ENCODE measurements around the gene GRIP2. TPM values are rescaled to one million over a fixed set of nuclear protein-coding genes. Genes with fewer than 3 reads are reported as not detected.
"Not testable (repeated sequence)": the region's sequence is repeated elsewhere in the genome, so short reads cannot be mapped to it uniquely, and the experiment has no call there.

GRIP2 gene
- total RNA-seq, 1 donor from 2014 or later: 2.3 TPM

DNA sequence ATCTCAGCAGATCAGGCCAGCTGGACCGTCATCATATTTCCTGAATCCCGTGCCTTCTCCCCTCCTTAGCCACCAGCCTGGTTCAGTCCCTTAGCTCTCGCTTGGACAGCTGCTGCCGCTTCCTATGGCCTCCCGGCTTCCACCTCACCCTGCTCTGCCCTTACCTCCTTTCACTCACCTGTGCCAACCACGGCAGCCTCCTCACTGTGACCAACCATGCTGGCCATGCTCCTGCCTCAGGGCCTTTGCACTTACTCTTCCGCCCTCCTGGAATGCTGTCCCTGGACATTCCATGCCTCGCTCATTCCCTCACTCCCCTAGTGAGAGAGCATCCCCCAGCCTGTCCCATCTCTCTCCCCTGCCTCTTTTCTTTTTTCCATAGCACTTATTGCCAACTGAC lies 19.2 kb downstream of the GRIP2 start:
- DNase-seq (ENCODE audit: low spot score): no peak

- DNase-seq (ENCODE audit: low spot score): no peak
Measured at GRCh38 chr3:14520149-14520548, 20.0 kb downstream of the GRIP2 start.

DNA sequence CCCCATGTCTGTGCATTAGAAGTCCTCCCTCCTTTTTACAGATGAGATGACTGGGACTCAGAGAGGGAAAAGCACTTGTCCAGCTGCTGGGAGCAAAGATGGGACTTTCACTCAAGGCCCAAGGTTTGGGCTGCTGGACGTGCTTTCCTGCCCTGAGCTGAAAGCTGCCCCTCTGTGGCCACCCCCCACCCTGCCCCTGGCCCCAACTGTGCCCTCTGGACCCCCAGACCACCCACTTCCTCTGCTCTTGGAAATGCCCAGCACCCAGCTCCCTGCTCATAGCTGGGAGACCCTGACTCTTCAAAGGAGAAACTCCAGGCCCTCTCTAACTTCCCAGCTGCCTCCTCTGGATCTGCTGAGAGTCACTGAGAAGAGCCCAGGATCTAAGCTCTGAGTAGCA lies 20.7 kb downstream of the GRIP2 start:
- no peak for DNase-seq (ENCODE audit: low spot score)

DNA sequence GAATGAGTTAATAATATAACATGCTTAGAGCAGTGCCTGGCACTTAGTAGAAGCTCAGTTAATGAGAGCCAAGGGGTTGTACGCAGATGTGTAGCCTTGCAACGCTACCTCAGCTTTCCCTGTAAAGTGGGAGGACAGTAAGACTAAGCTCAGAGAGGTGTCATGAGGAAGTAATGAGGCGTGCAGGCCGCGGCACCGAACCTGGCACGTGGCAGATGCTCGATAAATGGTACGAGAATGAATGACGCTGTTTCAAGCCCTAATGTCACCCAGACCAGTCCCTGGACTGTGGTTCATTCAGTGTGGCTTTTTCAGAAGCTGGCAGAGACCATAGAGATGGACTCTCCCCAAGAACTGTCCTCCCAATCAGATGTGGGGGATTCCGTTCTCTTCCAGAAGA lies 21.2 kb downstream of the GRIP2 start:
- DNase-seq (ENCODE audit: low spot score): no peak

DNA sequence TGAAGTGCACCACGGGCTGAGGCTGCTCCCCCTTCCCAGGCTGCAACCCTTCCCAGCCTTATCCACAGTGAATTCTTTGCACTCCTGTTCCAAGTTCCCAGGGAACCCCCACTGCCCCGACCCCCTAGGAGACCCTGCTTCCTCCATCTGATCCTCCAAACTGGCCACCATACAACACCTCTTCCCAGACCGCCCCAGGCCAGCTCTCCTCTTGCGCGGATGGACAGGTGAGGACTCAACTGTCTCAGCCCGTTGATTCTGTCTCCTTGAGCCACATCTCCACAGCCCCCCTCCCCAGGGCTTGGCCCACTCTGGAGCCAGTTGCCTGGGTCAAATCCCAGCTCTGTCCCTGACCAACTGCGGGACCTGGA lies 21.7 kb downstream of the GRIP2 start:
- no peak for DNase-seq (ENCODE audit: low spot score)

DNA sequence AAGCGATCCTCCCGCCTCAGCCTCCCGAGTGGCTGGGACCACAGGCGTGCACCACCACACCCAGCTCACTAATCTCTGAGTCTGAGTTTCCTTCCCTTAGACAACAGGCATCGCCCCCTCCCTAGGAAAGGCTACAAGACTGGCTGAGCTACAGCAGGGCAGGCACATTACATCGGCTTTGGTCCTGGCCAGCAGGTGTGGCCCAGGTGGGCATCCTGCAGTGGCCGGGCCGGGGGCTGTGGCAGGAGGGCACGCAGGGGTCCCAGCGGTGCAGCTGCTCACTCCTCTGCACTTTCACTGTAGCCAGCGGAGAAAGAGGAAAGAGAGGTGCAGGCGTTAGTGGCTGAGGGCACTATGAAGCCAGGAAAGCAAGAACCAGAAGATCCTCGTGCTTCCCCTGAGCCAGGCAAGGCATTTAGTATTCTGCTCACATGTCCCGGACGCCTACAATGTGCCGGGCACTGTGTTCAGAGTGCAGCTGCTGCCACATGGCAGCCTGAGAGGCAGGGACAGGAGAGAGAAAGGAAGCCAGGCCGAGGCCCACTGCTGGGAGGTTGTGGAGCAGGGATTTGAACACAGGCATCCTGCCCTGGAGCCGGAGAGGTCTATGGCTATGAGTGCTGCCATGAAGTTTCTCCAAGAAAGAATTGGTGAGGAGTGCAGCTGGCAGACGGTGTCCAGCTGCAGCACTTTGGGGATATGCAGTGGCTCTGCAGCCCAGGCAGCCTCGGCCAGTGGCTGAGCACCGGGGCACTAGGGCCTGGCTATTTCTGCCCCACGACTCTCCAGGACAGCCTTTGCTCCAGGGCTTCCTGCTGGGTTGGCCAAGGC lies 22.3 kb downstream of the GRIP2 start:
- DNase-seq (ENCODE audit: low spot score): no peak

- DNase-seq (ENCODE audit: low spot score): no peak
Measured at GRCh38 chr3:14516738-14517345, 23.3 kb downstream of the GRIP2 start.

DNA sequence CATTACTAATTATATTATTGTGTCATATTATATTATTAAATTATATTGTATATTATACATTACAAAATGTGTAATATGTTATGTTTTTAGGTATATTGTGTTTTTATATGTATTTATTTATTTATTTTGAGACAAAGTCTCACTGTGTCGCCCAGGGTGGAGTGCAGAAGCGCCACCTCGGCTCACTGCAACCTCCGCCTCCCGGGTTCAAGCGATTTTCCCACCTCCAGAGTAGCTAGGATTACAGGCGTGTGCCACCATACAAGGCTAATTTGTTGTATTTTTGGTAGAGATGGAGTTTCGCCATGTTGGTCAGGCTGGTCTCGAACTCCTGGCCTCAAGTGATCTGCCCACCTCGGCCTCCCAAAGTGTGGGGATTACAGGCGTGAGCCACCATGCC lies 24.6 kb downstream of the GRIP2 start:
- DNase-seq (ENCODE audit: low spot score): not testable (repeated sequence)

DNA sequence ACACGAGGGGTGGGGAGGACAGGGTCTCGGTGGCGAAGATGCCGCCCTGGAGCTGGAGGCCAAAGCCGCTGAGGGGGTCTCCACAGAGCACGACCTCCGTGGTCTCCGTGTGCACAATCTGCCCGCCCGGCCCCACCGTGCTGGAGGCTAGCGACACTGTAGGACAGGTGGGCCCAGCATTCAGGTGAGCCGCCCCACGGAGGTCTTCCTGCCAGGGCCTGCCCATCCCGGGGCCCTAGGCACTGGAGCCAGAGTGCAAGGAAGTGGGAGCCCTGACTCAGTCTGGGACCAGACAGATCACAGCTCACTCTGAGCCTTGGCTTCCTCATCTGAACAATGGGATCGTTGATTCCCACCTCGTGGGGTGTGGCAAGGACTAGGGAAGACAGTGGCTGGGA lies 25.8 kb downstream of the GRIP2 start:
- DNase-seq (ENCODE audit: low spot score): no peak

- no peak for DNase-seq (ENCODE audit: low spot score)
Measured at GRCh38 chr3:14513566-14514322, 26.4 kb downstream of the GRIP2 start.

DNA sequence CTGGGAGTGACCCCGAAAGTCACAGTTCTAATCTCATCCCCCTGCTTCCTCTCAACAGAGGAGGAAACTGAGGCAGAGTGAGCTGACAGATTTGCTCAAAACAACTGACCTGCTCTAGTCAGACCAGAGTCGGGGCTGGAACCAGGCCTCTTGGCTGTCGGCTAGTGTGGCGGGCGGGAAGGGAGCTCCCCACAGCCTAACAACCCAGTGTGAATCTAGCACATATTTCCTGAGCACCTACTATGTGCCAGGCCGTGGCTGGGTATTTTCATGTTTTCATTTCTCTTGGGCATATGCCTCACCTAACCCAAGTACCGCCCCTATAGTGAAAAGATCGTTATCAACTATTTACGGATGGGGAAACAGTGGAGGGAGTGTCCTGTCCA lies 27.2 kb downstream of the GRIP2 start:
- DNase-seq (ENCODE audit: low spot score): no peak

GRCh38 chr3:14512281-14512941 lies 27.7 kb downstream of the GRIP2 start:
- no peak for DNase-seq (ENCODE audit: low spot score)

- DNase-seq (ENCODE audit: low spot score): no peak
Measured at GRCh38 chr3:14511623-14512280, 28.4 kb downstream of the GRIP2 start.

GRCh38 chr3:14510838-14511622 lies 29.1 kb downstream of the GRIP2 start:
- DNase-seq (ENCODE audit: low spot score): no peak

GRCh38 chr3:14509796-14510100 lies 30.4 kb downstream of the GRIP2 start:
- no peak for DNase-seq (ENCODE audit: low spot score)

GRCh38 chr3:14508966-14509795 lies 31.0 kb downstream of the GRIP2 start:
- no peak for DNase-seq (ENCODE audit: low spot score)

GRCh38 chr3:14508505-14508819 lies 31.7 kb downstream of the GRIP2 start:
- DNase-seq (ENCODE audit: low spot score): no peak

GRCh38 chr3:14507757-14508504 lies 32.2 kb downstream of the GRIP2 start:
- DNase-seq (ENCODE audit: low spot score): no peak

- DNase-seq (ENCODE audit: low spot score): no peak
Measured at GRCh38 chr3:14507305-14507741, 32.8 kb downstream of the GRIP2 start.
